AG08395 (cell line): Measurements from ENCODE around the gene HSD17B8.
A peak's percentile ranks its signal among the peaks of the same experiment; 100 is the strongest.

Experiments
- DNase-seq: peaks from one replicate; pipeline ENCODE4 v3.0.0; 2012; ENCODE audit warnings: mixed read lengths, low spot score

Gene HSD17B8

DNA sequence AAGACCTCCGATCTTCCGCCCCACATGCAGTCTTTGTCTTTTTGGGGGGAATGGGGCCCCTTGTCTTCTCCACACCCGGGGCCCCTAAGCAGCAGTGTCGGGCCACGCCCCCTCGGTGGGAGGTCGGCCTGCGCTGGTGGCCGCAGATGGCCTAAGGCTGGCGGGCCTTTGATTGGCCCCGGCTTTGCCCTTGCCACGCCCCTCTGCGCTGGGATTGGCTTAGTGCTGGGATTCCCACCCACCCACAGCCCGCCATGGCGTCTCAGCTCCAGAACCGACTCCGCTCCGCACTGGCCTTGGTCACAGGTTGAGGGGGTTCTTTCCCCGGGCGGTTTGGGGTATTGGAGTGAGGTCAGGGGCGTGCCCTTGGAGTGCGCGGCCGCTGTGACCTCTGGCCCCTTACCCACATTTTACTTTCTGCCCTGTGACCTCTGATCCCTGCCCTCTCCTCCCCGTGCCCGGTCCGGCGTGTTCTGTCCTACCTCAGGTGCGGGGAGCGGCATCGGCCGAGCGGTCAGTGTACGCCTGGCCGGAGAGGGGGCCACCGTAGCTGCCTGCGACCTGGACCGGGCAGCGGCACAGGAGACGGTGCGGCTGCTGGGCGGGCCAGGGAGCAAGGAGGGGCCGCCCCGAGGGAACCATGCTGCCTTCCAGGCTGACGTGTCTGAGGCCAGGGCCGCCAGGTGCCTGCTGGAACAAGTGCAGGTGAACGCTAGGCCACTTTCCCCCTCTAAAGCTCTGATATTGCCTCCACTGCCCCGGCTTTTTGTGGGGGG, at the start of gene HSD17B8:
HSD17B8 (plus strand) TSS at position 241 of the 776 bp plus-strand sequence; CDS start at position 255, 14 bp downstream.
- DNase-seq, result peak; percentile 94

DNA sequence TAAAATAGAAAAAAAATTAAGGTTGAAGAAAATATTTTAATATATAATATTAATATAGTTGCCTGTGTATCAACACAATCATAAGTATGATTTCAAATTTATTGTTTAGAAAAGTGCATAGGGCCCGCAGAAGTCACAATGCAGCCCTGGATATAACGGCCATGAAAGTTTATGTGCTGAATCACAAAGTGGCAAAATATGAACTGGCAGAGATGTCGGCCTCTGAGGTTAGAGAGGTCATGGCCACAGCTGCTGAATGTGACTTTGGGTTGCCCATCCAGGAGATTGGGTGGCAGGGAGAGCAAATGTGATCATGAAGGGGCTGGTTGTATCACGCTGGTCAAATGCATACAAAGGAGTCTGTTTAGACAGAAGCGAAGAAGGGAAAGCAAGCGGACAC, 47.9 kb upstream of the HSD17B8 start:
- no peak for DNase-seq

DNA sequence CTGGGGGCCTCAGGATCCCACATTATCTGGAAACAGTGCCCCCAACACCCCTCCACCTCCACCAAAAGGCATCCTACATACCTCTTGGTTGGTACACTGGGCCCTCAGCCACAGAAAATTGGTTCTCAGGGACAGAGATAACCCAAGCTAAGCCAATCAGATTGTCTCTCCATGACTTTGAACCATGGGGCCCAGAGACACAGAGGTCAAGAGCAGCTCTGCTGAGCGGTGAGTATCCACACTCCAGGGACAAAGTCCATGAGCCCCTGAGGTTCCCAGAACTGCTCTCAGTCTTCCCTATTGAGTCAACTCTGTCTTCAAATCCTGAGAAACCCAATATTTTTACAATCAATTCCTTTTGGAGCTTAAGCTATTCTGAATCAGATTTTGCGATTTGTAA, 47.5 kb upstream of the HSD17B8 start:
- no peak for DNase-seq

DNA sequence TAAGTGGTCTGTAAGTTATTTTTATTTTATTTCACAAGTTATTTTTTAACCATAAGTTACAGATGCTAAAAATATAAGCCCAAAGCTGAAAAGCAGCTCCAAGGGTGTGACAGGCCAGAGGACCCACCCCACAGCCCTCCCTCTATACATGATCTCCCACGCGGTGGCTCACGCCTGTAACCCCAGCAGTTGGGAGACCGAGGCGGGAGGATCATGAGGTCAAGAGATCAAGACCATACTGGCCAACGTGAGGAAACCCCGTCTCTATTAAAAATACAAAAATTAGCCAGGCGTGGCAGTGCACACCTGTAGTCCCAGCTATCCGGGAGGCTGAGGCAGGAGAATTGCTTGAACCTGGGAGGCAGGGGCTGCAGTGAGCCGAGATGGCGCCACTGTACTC, 44.4 kb upstream of the HSD17B8 start:
- DNase-seq, result no peak

- peak; percentile 91 for DNase-seq
Observed at GRCh38 chr6:33160728-33161344, 43.6 kb upstream of the HSD17B8 start.

DNA sequence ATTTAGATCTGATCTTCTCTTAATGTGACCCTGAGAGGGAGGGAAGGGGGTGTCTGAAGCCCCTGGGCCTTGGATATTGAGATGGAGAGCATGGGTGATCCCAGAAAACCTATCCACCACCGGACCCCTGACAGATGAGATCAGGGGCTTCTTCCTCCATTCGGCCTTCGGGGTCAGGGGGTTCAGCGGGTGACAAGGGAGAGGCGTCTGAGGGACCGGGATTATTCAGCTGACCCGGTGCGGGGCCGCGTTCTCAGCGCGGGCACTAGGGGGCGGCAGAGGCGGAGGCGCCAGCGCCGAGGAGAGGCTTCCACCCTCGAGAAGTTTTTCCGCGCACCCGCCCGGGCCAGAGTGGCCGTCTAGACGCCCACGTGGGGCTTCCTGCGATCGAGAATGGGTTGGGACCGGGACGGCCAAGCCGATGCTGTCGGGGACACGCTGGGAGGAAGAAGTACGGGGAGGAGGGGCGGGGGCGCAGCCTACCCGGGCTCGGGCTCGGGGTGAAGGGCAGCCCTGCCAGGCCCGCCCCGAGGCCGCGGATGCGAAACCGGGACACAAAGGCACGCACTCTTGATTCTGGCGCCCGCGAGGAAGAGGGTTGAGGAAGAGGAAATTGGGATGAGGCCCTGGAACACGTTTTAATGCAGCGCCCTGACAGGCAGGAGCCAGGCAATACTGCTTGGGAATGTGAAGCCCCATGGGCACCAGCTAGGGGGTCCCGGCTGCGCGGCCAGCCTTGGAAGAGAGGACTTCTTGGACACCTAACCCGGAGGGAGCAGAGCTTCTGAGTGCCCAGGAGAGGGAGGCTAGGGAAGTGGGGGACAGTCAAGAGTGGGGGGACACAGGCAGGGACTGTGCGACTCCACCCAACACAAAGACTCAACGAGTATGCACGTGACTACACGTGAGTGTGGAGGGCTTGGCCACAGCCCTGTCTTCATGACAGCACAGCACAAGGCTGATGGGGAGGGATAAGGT, 42.8 kb upstream of the HSD17B8 start:
- peak; percentile 90 for DNase-seq

GRCh38 chr6:33163540-33163939, 40.9 kb upstream of the HSD17B8 start:
- DNase-seq, result no peak

GRCh38 chr6:33164176-33164575, 40.3 kb upstream of the HSD17B8 start:
- no peak for DNase-seq

DNA sequence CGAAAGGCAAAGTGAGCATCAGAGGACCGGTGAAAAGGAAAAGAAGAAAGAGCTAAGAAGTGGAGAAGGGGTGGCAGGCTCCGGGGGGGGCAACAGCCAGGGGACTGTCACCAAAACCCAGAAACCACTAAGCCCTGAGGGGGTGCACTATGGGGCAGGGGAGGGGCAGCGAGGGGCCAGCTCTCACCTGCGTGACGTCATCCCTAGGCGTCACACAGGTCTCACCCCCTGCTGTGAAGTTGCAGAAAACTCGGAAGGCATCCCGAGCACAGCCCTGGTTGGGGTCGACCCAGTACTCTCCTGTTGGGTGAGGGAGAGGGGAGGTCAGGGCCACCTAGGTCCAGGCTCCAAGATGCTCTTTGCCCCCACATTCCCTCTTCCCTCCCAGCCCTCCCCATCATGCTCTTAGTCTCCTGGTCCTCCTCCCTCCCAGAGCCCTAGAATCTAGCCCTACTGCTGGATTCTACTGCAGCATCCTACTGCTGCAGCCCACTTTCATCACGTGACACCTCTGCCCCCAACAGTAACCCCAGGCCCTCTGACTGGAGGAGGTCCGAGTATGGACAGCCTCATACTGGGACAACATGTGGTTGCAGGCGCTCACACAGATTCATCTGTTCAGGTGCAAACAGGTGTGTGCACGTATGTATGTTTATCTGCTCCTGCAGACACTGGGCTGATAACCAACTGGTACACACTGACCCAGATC, 39.6 kb upstream of the HSD17B8 start:
- no peak for DNase-seq

DNA sequence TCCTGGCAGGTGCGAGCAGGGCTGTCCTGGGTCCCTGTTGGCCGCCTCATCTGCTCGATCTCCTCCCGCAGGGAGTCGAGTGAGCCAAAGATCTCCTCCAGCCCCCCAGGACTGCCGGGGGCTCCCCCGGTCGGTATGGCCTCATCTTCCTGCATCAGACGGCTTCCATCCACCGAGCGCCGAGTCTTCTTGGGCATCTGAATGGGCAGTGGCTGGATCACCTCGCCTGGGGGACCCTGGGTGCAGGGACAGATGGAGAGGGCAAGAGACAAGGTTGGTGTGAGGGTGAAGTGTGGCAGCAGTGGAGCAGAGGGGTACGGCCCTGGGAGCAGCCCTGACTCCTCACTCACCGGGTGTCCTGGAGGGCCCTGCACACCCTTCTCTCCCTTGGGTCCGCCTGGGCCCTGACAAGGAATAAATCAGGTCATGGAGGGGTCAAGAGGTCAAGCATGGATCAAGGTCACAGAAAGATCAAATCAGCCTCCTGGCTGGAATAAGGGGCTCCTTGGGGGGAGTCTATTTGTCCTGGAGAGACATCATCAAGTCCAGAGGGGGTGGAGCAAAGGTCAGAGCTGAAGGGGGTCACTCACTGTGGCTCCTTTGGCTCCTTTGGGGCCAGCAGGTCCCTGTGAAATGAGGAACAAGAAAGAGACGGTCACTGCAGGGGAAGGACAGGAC, 38.7 kb upstream of the HSD17B8 start:
- DNase-seq, result no peak

DNA sequence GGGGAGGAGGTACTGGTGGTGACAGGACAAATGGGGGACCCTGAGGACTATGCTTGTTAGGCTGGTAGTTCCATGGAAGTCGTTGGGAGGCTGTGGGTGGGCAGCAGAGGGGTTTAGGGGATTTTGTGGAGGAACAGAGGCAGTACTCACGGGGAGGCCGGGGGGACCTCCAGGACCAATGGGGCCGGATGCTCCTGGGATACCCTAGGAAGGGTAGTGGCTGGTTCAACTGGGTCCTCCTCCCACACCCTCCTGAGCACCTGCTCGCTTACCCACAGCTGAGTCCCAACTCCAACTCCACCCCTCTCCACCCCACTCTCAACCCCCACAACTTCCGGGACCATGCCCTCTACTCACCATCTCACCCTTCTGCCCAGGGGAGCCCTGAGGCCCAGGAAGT, 38.1 kb upstream of the HSD17B8 start:
- no peak for DNase-seq

DNA sequence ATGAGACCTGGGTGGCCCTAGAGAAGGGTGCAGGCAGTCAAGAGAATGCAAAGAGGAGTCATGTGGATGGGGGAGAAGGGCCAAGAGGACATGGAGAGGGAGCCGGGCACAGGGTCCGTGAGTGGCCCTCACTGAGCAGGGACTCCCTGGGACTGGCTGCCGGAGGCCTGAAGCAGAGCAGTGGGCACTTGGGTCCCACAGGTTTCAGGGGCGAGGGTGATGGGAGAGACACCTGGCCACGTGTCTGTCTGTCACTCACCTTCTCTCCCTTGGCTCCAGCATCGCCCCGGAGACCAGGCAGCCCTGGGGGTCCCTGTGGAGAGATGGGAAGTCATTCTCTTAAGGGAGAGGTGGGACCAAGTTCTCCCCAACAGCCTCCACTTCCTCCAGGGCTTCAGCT, 37.6 kb upstream of the HSD17B8 start:
- DNase-seq, result no peak

DNA sequence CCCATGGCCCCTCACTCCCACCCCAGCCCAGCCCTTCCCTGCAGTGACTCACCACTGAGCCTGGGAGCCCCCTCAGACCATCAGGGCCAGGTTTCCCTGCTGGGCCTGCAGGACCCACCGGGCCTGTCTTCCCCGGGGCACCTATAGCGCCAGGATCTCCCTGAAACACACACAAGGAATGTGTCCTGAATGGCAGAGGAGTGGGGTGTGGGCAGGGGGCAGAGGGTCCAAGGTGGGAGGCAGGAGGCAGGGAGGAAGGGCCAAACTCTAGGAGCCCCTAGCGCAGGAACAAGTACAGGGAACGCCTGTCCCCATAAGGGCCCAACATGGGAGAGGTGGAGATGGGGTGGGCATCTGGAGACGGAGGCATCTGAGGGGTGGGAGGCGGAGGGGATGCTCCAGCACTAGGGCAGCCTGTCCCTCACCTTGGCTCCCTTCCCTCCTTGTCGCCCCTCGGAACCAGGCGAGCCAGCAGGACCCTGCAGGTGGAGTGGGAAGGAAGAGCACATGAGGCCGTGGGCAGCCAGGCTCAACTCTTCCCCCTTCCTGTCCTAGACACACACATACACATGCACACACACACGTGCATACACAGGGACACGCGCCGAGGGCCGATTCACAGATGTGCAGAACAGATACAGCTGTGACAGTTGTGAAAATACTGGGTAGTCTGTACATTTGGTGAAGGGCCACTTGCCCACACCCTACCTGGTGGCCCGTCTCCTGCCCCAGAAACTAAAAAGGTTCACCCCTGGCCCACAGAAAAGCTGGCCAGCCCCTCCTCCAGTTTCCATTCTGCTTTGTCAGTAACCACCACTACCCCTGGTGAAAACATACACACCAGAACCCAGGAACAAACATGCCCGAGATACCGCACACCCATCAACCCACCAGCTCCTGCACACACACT, 36.8 kb upstream of the HSD17B8 start:
- DNase-seq, result no peak

DNA sequence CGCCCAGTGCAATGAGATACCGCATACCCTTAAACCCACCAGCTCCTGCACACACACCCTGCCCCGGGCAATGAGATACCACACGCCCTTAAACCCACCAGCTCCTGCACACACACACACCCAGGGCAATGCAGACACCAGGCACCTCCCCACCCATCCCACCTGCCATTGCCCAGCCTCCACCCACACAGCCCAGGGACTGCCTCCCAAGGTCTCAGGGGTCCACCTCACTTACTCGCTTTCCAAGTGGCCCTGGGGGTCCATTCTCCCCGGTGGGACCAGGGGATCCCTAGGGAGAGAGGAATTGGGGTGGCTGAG, 36.2 kb upstream of the HSD17B8 start:
- no peak for DNase-seq

DNA sequence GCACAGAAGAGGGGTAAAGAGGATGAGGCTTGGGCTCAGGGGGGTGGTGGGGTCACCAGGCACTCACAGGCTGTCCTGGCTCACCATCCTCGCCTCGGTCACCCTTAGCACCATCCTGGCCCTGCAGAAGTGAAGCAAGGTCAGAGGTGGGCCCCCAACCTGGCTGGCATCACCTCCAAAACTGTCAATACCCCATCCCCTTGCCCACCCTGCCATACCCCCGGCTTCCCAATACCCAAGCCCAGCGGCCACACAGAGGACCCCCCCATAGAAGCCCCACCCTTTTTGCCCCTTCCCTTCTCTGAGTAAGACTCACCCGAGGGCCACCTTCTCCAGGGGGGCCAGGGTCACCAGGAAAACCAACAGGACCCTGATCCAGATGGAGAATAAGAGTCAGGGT, 35.8 kb upstream of the HSD17B8 start:
- no peak for DNase-seq

GRCh38 chr6:33169291-33170175, 34.9 kb upstream of the HSD17B8 start:
- no peak for DNase-seq

DNA sequence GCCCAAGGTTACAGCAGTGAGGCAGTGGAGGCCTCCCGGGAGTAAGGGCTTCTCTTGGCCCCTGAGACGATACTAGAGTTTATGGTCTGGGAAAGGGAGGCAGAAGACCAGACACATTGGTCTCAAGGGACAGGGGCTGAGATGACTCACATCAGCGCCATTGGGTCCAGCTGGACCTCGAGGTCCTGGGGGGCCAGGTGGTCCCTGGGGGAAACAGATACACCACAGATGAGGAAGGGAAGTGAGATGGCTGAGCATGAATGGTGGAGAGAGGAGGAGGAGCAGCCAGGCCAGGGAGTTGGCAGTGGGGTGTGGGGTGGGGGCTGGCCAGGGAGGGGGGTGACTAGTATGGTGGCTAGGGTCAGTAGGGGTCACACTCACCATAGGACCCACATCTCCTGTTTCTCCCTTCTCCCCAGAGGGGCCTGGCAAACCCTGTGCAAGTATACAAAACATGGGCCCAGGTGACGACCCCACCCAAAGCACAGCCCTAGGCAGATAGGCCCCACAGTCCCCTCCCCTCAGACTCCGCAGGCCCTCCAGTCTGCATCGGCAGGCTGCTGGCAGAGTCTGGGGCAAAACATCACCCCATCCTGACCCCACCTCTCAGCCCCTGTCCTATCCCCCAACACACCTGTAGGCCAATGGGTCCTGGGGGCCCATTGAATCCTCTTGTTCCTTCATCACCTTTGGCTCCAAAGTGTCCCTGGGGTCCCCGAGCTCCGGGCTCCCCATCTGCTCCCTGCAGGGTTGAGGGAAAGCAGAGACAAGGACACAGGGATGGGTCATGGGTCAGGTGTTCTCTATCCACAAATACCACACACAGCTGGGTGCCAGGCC, 34.1 kb upstream of the HSD17B8 start:
- DNase-seq, result no peak
